HEK293T (cell line): ENCODE results near the gene SPINK4.

Experiments used
- ARNT ChIP-seq: fragments of 450-650 bp; IDR thresholded peaks from 2 replicates; pipeline ENCODE4 v1.6.1; 2017; ENCODE audit warnings: mild to moderate bottlenecking
- ELF4 ChIP-seq: fragments of 450-650 bp; IDR thresholded peaks from 2 replicates; pipeline ENCODE4 v1.6.1; 2017; ENCODE audit warnings: antibody characterized with exemption
- FOXA1 ChIP-seq: fragments of 450-650 bp; IDR thresholded peaks from 2 replicates; pipeline ENCODE4 v1.6.1; 2016; ENCODE audit warnings: mild to moderate bottlenecking
- FOXK2 ChIP-seq: fragments of 450-650 bp; IDR thresholded peaks from 2 replicates; pipeline ENCODE4 v1.6.1; 2016; ENCODE audit warnings: mild to moderate bottlenecking
- FOXM1 ChIP-seq: fragments of 450-650 bp; IDR thresholded peaks from 2 replicates; pipeline ENCODE4 v1.6.1; 2017; ENCODE audit warnings: mild to moderate bottlenecking, borderline replicate concordance
- HDGF ChIP-seq: fragments of 450-650 bp; IDR thresholded peaks from 2 replicates; pipeline ENCODE4 v1.6.1; 2017; ENCODE audit warnings: antibody characterized with exemption, borderline replicate concordance
- LEF1 ChIP-seq: fragments of 450-650 bp; IDR thresholded peaks from 2 replicates; pipeline ENCODE4 v1.6.1; 2017; ENCODE audit warnings: mild to moderate bottlenecking, borderline replicate concordance
- SUZ12 ChIP-seq: fragments of 450-650 bp; IDR thresholded peaks from 2 replicates; pipeline ENCODE4 v1.6.1; 2016; ENCODE audit warnings: mild to moderate bottlenecking
- TARDBP ChIP-seq: fragments of 450-650 bp; IDR thresholded peaks from 2 replicates; pipeline ENCODE4 v1.6.1; 2016
- ZNF384 ChIP-seq: fragments of 450-650 bp; IDR thresholded peaks from 2 replicates; pipeline ENCODE4 v1.6.1; 2016
- TF ChIP-seq, protein P1 (sequence below): fragments of 450-650 bp; IDR thresholded peaks from 2 replicates; pipeline ENCODE4 v1.6.1; 2016

DNA sequence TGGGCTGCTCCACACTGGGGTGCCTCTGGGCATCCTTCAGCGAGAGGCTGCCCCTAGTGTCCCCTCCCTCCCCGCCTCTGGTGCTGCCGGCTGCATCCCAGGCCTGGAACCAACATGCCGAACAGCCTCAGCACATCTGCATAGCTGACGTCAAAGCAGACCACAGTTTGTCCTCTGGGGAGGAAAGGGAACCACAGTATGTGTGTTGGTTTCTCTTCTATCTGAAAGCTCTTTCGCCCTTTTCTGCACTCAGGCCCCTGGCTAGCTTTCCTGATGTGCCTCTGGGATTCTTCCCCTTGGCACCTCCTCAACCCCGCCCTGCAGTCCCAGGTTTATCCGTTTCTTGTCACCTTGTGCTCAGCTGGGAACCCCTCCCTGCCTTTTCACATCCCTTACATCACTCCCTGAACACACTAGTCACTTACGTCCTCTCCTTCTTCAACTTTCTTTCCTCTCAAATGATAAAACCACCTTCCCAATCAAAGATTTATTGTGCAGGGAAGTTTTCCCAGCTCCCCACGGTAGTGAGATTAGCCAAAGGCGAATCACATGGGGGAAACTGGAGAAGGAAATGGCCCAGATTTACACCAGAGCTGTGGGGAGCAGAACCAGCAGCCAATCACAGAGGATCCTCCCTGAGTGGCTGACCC is 37.3 kb upstream of the SPINK4 start:
- no peak for TF ChIP-seq ZNF384
- TF ChIP-seq FOXK2, result no peak
- TF ChIP-seq FOXM1, result no peak
- TF ChIP-seq TARDBP, result no peak
- TF ChIP-seq SUZ12, result no peak
- TF ChIP-seq, protein P1, sequence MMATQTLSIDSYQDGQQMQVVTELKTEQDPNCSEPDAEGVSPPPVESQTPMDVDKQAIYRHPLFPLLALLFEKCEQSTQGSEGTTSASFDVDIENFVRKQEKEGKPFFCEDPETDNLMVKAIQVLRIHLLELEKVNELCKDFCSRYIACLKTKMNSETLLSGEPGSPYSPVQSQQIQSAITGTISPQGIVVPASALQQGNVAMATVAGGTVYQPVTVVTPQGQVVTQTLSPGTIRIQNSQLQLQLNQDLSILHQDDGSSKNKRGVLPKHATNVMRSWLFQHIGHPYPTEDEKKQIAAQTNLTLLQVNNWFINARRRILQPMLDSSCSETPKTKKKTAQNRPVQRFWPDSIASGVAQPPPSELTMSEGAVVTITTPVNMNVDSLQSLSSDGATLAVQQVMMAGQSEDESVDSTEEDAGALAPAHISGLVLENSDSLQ, result no peak
- TF ChIP-seq HDGF, result no peak
- TF ChIP-seq FOXA1, result no peak
- TF ChIP-seq ELF4, result no peak
- TF ChIP-seq LEF1, result no peak
- TF ChIP-seq ARNT, result no peak
